Fibroblast of the aortic adventitia (primary cell): Measurements from ENCODE around the gene SPO11. TPM values are rescaled to one million over a fixed set of nuclear protein-coding genes. Genes with fewer than 3 reads are reported as not detected.

Experiments
- DNase-seq: peaks from one replicate; pipeline ENCODE4 v3.0.0-alpha.2; 2010; ENCODE audit warnings: low read depth
- H3K4me3 ChIP-seq: 2 replicates; pipeline ENCODE4 v1.5.1; 2011; ENCODE audit warnings: low read depth, mild to moderate bottlenecking, control low read depth, low read length, moderate library complexity
- CTCF ChIP-seq: IDR thresholded peaks from 2 replicates; pipeline ENCODE4 v1.5.1; 2011; ENCODE audit warnings: mild to moderate bottlenecking, low read length, control low read depth, inconsistent platforms; ENCODE audit not compliant: insufficient read depth
- total RNA-seq: library from RNA; depleted of rRNA; stranded (reverse); fragments of >200 nt; gene quantifications from 2 replicates; pipeline ENCODE4 v1.2.3, GENCODE V29; 2012; ENCODE audit warnings: low replicate concordance

The SPO11 gene
- total RNA-seq, 1 donor: not detected

- TF ChIP-seq CTCF: no peak
- DNase-seq: no peak
- no peak overlapping the region for H3K4me3 ChIP-seq
Measured at GRCh38 chr20:57374931-57375651, 45.5 kb downstream of the SPO11 start.

GRCh38 chr20:57375652-57376230, 46.1 kb downstream of the SPO11 start:
- no peak for DNase-seq
- TF ChIP-seq CTCF: no peak

GRCh38 chr20:57377350-57377749, 47.7 kb downstream of the SPO11 start:
- no peak for DNase-seq
- no peak for TF ChIP-seq CTCF
- no peak overlapping the region for H3K4me3 ChIP-seq

More at GRCh38 chr20:57375652-57376230, 46.1 kb downstream of the SPO11 start:
- no peak overlapping the region for H3K4me3 ChIP-seq

- no peak for DNase-seq
- no peak for TF ChIP-seq CTCF
- H3K4me3 ChIP-seq: no peak overlapping the region
Measured at GRCh38 chr20:57378107-57378506, 48.5 kb downstream of the SPO11 start.

GRCh38 chr20:57378646-57379262, 49.2 kb downstream of the SPO11 start:
- H3K4me3 ChIP-seq: no peak overlapping the region
- no peak for DNase-seq
- no peak for TF ChIP-seq CTCF

GRCh38 chr20:57379263-57379647, 49.7 kb downstream of the SPO11 start:
- TF ChIP-seq CTCF: no peak
- no peak for DNase-seq
- no peak overlapping the region for H3K4me3 ChIP-seq
